ENCODE results near the gene MGMT.

GRCh38 chr10:129730272-129730992, 263.4 kb downstream of the MGMT start:
- TF ChIP-seq CTCF (IDR thresholded peaks at IDR 0.05; ENCODE audit: insufficient read depth, low read length) (no peak), SPI1 (IDR thresholded peaks at IDR 0.05; ENCODE audit: borderline replicate concordance, low read depth) (no peak), GABPA (IDR thresholded peaks at IDR 0.05; ENCODE audit: low read depth) (no peak), REST (IDR thresholded peaks at IDR 0.05; ENCODE audit: insufficient replicate concordance, low read depth) (no peak), POLR2AphosphoS5 (IDR thresholded peaks at IDR 0.05; ENCODE audit: low read depth) (no peak)
